NCI-H2107 (cell line): ENCODE data around the gene ATP5PD.
"Not testable (repeated sequence)": the region's sequence is repeated elsewhere in the genome, so short reads cannot be mapped to it uniquely, and the experiment has no call there.

Source experiments
- DNase-seq: peaks from one replicate; lab custom pipeline; 2025; lab: John Stamatoyannopoulos, UW

ATP5PD gene

DNA sequence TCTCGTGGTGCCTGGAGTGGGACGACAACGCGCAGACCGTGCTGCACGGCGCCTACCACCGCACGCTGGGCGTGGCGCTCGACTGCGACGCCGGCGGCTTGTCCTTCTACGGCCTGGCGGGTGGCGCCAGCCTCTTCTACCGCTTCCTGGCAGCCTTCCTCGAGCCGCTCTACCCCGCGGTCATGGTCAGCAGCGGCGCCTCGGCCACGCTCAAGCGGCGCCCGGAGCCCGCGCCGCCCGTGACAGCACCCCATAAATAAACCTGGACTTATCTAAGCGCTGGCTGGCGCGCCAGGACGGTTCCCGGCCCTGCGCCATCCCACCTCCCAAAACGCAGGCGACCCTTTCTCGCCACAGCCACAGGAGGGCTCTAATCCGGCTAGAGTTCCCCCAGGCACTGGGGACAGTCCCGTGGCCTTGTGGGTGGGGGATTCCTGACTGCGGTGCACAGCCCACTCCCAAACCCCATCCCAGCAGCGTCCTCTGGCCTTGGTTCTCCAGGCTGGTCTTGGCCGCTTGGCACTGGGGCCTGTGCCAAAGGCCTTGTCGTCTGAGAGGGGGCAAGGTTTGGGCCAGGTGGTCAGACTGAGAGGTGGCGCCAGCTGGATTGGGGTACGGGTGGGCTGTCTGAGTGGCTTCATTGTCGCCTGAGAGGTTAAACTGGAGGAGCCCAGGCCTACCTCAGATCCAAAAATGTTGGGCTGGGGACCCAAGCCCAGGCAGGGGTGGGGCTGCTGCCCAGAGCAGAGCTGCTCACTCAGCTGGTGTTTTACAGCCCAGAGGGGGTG, 30.9 kb upstream of the ATP5PD start:
- no peak for DNase-seq

DNA sequence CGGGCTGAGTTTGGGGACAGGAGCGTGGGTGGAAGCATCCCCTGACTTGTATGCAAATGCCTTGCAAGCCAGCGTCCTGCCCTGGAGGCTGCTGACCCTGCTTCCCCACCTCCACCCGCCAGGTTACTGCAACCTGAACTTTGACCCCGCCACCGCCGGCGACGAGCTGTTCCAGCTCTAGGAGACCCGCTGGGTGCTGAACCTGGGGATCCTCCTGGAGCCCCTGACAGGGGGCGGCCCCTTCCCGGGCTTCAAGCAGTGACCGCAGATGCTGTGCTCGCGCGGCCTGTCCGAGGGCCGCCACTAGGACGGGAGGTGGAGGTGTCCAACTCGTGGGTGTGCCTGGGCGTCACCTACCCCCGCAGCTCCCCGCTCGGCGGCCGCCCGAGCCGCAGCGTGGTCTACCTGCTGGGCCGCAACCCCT, 30.3 kb upstream of the ATP5PD start:
- no peak for DNase-seq

DNA sequence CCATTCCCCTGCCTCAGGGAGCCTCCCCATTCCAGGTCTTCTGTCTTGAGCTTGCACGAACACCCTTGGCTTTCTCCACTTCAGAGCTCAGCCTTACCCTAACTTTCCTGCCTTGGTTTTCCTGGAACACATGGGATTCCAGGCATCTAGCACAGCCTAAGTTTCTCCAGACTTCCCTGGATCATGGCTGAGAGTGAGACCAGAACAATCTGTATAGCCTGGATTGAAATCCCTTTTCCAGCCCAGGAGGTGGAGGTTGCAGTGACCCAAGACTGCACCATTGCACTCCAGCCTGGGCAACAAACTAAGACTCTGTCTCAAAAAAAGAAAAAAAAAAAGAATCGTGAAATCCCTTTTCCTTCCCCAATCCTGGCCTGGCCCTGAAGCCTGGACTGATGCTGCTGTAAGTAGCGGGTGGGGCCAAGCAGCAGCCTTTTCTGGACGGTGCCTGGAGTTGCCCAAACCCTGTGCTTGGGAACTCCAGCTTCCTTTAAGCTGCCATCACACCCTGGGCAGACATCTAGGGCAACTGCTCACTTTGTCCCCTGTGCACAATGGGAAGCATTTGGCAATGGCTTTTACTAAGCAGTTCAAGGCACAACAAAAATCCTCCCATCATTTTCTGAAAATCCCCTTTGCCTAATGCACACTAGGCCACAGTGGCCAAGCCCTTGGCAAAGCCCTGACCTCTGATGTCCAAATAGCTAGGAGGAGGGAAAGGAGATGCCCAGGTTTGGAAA, 29.0 kb upstream of the ATP5PD start:
- DNase-seq, result no peak

DNA sequence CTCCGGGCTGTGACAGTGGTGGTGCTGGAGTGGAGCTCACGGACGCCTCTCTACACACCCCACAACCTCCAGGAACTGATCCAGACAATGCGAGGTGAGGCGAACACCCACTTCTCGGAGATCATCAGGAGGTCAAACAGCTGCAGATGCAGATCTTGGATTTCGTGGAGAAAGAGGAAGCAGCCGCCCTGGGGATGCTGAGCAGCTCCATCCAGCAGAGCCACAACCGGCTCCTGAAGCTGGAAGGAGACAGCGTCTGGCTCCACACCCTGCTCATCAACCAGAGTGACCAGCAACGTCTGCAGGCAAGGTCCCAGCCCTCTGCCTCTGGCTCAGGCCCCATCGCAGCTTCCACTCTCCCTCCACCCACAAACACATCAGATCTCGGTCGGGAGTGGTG, 27.8 kb upstream of the ATP5PD start:
- DNase-seq, result no peak

DNA sequence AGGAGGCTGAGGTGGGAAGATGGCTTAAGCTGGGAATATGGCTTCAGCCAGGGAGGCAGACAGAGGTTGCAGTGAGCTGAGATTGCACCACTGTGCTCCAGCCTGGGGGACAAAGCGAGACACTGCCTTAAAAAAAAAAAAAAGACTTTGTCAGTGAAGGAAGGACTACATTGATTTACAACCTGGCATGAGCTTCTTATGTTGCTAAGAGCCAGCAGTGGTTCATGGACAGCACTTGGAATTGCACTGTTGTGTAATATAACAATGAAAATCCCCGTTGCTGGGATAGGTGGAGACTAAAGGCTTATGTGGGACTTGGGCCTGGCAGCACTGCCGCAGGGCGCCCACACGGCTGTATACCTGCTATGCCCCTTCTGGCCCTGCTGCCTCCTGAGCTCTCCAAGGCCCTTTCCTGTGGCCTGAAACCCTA, 26.9 kb upstream of the ATP5PD start:
- no peak for DNase-seq

DNA sequence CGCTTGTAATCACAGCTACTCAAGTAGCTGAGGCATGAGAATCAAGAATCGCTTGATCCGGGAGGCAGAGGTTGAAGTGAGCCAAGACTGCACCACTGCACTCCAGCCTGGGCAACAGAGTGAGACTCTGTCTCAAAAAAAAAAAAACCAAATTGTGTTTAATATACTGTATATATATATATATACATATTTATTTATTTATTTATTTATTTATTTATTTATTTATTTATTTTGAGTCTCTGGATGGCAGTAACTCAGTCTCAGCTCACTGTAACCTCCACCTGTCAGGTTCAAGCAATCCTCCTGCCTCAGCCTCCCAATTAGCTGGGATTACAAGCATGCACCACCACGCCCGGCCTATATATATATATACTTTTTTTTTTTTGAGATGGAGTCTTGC, 26.1 kb upstream of the ATP5PD start:
- DNase-seq, result not testable (repeated sequence)

DNA sequence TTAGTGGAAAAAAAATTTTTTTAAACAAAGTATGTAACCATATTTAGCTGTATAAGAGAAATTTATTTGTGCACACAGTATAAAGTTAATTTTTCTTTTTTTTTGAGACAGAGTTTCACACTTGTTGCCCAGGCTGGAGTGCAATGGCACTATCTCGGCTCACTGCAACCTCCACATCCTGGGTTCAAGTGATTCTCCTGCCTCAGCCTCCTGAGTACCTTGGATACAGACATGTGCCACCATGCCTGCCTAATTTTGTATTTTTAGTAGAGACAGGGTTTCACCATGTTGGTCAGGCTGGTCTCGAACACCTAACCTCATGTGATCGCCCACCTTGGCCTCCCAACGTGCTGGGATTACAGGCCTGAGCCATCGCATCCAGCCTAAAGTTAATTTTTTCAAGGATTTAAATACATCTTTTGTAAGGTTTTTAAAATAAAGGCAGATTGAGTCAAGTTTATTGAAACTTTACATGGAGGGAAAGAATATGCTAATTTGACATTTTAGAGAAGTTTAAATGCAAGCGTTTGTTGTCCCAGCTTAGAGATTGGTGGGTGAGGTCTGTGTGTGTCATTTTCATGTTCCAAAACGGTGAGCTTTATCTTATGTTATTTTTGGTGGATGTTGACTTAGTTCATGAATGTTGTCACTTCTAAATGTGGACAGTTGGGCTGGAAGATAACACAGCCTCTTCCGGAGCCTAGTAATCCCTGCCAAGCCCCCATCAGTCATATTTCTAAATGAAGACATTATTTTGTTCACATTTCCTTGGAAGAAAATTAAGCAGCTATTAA, 24.9 kb upstream of the ATP5PD start:
- not testable (repeated sequence) for DNase-seq

DNA sequence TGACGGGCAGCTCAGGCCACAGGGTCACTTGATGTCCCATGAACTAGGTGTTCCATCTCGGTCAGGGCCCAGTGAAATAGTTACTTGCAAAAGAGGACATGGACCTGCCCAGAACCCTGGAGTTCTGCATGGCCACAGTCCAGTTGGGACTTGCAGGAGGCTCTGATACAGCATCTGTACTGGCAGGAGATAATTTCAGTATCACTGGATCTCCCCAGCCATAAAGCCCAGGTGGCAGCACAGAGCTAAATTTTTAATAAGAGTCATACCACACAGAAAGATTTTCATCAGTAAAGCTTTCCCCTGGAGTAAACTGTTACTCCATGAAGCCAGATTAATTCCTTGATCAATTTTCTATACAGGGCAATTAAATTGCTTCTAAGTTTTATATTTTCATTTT, 23.0 kb upstream of the ATP5PD start:
- DNase-seq, result no peak

DNA sequence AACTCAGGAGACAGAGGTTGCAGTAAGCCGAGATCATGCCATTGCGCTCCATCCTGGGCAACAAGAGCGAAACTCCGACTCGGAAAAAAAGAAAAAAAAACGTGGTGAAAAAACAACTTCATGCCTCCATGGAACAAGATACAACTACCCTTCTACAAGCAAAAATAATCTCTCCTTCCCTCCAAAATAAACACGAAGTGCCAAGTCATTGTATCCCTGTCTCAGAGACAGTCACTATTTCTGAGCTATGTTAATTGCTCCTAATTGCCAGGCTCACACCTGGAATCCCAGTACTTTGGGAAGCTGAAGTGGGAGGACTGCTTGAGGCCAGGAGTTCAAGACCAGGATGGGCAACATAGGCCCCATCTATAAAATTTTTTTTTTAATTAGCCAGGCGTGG, 22.0 kb upstream of the ATP5PD start:
- no peak for DNase-seq

DNA sequence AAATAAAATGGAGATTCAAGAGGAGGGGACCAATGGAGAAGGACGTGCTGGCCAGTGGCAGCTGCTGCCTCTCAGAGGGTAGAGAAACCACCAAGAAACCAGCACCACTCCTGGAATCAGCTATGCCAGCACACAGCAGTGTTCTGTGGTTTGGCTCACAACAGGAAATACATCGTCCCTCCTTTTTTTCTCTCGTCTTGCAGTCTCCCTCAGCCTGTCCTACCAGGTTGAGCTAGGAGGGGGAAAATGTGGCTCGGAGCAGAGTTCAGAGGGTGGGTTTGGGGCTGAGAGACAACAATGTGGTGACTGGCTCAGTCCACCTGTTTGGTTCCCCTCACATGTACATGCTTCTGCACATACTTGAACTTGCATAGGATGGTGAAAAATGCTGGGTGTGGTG, 21.1 kb upstream of the ATP5PD start:
- DNase-seq, result no peak

DNA sequence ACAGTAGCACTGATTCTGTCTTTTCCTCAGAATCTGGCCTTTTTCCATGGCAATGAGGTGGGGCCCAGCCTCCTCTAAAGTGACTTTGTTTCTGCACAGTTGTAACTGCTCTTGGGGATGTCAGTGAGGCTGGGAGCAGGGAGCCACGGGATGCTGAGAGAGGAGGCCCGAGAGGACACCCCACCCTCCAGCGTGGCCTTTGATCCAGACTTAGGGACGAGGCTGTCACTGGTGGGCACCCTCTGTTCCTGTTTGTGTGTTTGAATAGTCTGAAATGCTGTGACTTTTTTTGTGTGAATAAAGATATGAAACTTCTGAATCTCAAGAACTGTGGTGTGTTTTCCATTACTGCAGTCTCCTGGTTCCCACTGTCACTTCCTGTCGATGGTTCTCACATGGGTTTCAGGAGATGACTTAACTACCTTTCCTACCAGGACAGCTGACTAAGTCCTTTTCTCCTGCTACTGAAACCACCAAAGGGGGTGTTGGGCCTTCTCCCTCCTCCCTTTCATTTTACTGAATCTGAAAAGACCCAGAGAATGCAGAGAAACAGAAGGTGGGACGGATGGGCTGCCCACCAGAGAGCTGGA, 18.9 kb upstream of the ATP5PD start:
- DNase-seq, result no peak

DNA sequence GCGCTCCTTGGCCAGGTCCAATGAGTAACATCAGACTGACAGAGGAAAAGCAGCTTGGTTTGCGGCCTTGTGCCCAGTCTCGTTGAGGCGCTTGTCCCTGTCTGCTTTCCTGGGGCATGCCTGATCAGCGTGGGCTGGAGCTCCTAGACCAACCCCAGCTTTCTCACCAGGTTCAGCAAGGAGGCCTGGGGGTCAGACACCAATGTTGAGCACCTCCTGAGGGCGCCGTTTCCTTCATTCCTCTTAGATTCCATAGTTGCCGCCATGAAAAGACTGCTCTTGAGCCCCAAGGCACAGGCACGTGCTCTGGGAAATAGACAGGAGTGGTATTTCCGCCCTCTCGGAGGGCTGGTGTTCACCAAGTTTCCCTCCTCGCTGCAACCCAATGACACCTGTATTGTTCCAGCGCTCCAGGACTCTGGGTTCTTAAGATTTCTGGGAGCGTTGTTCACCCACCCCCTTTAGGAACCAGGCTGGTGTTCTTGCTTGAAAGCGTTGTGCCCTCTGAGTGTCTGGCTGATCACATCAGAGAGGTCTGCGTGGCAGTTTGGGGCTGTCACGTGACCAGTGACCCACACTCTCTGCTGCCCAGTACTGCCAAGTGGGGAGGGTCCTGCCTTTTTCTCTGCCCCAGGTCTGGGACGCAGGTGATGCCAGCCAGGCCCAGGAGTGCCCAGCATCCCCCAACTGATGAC, 18.2 kb upstream of the ATP5PD start:
- DNase-seq, result no peak

DNA sequence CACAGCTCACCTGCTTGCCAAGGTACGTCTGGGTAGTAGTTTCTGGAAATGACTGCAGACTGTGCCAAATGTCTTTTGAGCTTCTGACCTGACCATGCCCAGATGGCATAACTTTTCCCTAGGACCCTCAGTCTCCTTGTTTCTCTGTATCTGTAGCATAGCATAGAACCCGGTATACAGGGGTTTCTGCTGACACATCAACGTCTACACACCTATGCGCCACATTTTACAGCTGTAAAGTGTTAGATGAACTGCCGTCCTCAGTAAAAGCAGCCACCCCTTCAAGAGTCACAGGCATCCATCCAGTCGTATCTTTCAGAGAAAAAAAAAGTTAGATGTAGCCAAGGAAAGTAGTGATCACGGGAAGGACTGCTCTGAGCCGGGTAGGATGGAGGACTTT, 17.7 kb upstream of the ATP5PD start:
- DNase-seq, result no peak

DNA sequence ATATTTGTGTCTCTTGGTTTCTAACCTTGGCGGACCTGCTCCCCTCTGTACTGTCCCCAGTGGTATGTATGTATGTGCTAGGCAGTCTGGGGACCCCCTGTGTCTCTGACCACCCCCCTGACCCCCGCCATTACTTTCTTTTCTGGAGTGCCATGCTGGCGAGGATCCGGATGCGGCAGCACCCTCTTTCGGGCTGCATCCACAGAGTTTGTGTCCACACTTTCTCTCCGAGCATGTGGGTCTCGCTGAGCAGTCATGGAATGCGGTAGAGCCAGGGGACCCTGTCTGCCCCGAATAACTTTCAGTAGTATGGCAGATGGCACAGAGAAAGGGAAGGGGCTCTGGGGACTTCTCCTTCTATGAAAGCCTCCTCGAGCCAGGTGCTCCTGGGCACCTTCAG, 17.3 kb upstream of the ATP5PD start:
- DNase-seq, result no peak

DNA sequence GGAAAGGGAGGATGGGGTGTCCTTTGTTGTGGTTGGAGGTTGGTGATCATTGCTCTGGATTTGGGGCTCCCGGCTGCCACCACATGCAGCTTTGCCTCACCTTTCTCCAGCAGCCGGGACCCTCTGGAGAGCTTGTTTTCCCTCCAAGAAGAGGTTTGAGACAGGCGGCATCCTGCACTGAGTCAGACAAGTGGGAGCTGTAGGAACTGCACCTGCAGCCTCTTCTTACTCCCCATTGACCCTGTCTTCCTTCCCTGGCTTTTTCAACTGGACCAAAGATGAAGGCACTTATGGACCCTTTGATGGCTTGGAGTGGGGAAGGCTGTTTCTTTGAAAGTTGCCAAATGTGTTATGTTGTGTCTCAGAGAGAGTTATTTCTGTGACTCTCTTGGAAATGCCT, 16.9 kb upstream of the ATP5PD start:
- DNase-seq, result no peak

DNA sequence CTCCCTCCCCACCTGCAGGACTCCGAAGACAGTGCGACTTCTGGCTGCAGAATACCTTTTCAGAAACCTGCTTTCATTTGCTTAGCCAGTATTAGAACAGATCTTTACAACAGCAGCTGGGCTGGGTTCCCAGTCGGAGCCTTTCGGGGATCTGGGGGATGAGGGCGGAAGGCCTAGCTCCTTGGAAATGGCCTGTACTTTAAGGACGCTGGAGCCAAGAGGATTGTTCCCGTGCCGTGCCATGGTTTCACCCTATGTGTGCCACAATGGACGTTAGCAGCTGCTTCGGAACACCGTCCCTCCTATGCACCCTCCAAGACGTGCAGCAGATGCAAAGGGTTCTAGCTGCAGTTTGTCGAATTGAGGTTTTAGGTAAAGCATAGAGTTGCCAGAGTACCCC, 16.4 kb upstream of the ATP5PD start:
- DNase-seq, result no peak

DNA sequence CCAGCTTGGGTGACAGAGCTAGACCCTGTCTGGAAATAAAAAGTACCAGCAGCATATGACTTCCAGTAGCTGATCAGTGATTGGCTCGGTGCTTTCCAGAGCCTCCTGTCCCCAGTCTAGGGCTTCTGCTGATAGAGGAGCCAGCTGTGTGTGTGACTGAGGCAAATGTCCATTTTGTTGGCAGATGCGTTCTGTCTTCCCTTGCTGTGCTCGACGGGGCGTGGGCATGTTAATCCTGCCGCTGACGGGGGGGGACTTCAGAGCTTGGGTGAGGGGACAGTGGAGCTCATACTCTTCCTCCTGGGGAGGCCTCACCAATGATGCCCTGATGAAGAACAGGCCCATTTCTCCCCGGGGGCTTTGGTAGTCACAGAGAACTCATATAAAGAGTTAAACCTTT, 14.8 kb upstream of the ATP5PD start:
- no peak for DNase-seq

DNA sequence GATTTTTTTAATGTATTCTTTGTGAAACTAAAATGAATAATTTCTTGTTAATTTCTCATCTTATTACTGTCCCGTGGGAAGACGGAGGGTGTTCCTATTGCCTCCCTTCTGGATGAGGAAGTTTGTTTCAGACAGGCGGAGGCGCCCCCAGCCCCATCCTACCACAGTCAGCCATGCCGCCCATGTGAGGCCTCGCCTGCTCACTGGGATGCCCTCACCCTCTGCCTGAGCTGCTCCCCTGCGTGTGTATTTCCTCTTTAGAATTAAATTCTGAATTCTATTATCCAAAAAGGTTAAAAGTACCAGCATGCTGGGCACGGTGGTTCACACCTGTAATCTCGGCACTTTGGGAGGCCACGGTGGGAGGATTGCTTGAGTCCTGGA, 14.3 kb upstream of the ATP5PD start:
- no peak for DNase-seq

DNA sequence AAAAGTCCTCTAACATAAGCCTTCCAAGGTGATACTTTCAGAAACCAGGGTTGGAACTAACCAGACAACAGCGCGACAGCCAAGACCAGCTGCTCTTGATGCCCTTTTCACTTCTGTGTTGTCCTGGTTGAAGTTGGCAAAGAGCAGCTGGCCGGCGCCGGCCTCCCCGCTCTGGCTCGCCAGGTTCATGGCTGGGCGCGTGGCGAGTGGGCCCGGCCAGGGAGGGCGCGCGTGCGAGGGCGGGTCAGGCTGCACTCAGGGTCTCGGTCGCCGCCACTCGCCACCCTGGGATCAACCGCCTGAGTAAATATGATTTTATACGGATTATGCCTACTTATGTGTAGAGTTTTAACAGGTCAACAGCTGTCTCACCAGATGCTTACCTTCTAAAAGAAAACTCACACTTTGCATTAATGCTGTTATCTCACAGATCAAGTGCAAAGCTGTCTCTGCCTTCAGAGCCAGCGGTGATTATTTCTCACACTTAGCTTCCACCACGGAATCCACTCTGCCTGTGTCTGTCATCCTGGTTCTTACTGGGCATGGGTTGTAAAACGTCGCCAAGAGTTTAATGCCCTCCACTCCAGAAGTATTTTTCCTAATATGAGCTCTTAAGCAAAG, 13.8 kb upstream of the ATP5PD start:
- no peak for DNase-seq

DNA sequence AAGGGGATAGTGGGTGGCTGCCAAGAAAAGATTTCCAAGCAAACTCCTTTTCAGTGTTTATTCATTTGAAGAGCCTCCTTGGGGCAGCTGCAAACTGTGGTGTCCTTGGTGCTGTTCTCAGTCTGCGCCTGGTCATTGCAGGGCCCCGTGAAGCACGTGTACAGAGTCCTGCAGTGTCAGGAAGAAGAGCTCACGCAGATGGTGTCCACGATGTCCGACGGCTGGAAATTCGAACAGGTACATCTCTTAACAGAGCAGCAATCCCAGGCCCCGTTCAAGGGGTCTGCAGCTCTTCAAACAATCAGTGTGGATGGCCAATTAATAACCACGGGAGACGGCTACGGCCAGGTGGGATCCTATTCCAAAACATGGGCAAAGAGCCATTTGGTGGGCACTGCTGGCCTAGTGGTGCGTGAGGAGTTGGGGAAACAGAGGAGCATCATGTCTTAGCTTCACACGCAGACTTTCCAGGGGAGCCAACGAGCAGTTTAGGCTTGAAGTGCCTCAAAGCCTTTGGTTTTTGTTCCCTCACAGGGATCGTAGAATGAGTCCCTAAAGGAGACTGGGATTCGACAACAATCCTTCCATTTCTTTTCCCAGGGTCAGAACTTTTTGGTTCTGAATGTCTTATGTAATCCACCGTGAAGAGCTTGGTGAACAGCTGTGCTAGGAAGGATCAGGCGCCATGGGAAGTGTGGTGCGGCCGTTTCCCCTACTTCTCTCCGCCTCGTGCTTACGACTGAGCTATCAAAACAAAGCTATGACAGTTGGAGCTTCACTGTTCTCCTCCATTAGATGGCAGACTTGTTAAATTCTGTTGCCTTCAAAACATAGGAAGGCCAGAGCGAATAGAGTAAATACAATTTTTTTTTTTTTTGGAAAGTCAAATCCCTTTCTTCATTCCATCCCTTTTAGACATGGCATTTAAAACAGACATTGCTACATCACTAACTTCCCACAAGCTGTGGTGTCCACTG, 12.9 kb upstream of the ATP5PD start:
- DNase-seq, result no peak
